Measurements from ENCODE around the gene MYO19. TPM values are rescaled to one million over a fixed set of nuclear protein-coding genes. Genes with fewer than 3 reads are reported as not detected.
A peak's percentile ranks its signal among the peaks of the same experiment; 100 is the strongest.

Gene MYO19
- 10 to 100 TPM; 43.9 to 66.7 TPM for total RNA-seq

GRCh38 chr17:36534840-36535668, at the start of gene MYO19, which contains the start of gene PIGW:
Gene MYO19 (minus strand): TSS chr17:36534868. CDS start chr17:36532538, 2,330 bp downstream.
Gene PIGW (plus strand): TSS chr17:36534987. CDS start chr17:36537102, 2,115 bp downstream.
- H3K9me3 ChIP-seq, result no peaks in the 10 kb centered on the region
- no peaks in the 10 kb centered on the region for H3K27me3 ChIP-seq (replicated peaks; ENCODE audit: insufficient read depth)
- H3K27ac ChIP-seq, result peak within 1 kb of the TSS; percentile 94 to 95
- no peak for TF ChIP-seq CTCF (IDR thresholded peaks at IDR 0.05)
- H3K4me3 ChIP-seq, result peak within 1 kb of the TSS; percentile 80
- peak; percentile 51 for DNase-seq (ENCODE audit: low spot score)
- peaks cover 7% of the 10 kb centered on the region for H3K36me3 ChIP-seq
- ATAC-seq (ENCODE audit: insufficient number of reproducible peaks, low FRiP score, low read depth), result peak; percentile 72
- H3K4me1 ChIP-seq (ENCODE audit: control insufficient read depth in 1 of 2, low read depth in 2 of 2), result peaks cover 3 to 13% of the 10 kb centered on the region in 2 donors

GRCh38 chr17:36583787-36584186, 49.1 kb upstream of the MYO19 start:
- no peaks in the 10 kb centered on the region for H3K27me3 ChIP-seq (replicated peaks; ENCODE audit: insufficient read depth)
- H3K9me3 ChIP-seq, result no peaks in the 10 kb centered on the region
- ATAC-seq (ENCODE audit: insufficient number of reproducible peaks, low FRiP score, low read depth), result no peak
- no peaks in the 10 kb centered on the region for H3K4me1 ChIP-seq (ENCODE audit: control insufficient read depth in 1 of 2, low read depth in 2 of 2)
- H3K4me3 ChIP-seq, result no peak overlapping the region
- no peak overlapping the region for H3K27ac ChIP-seq
- TF ChIP-seq CTCF (IDR thresholded peaks at IDR 0.05), result no peak
- H3K36me3 ChIP-seq, result peaks cover 71% of the 10 kb centered on the region
- no peak for DNase-seq (ENCODE audit: low spot score)

- Histone ChIP-seq H3K4me1 (ENCODE audit: control insufficient read depth in 1 of 2, low read depth in 2 of 2) (no peaks in the 10 kb centered on the region), H3K27me3 (replicated peaks; ENCODE audit: insufficient read depth) (no peaks in the 10 kb centered on the region), H3K27ac (no peak overlapping the region), H3K4me3 (no peak overlapping the region), H3K36me3 (peaks cover 53% of the 10 kb centered on the region), H3K9me3 (no peaks in the 10 kb centered on the region)
- no peak for DNase-seq (ENCODE audit: low spot score)
- TF ChIP-seq CTCF (IDR thresholded peaks at IDR 0.05), result no peak
- ATAC-seq (ENCODE audit: insufficient number of reproducible peaks, low FRiP score, low read depth), result no peak
Observed at GRCh38 chr17:36578671-36579070, 44.0 kb upstream of the MYO19 start.

- no peak for ATAC-seq (ENCODE audit: insufficient number of reproducible peaks, low FRiP score, low read depth)
- Histone ChIP-seq H3K27ac (no peak overlapping the region), H3K9me3 (no peaks in the 10 kb centered on the region), H3K4me1 (ENCODE audit: control insufficient read depth in 1 of 2, low read depth in 2 of 2) (no peaks in the 10 kb centered on the region), H3K4me3 (no peak overlapping the region), H3K36me3 (peaks cover 45% of the 10 kb centered on the region), H3K27me3 (replicated peaks; ENCODE audit: insufficient read depth) (no peaks in the 10 kb centered on the region)
- DNase-seq (ENCODE audit: low spot score), result no peak
- TF ChIP-seq CTCF (IDR thresholded peaks at IDR 0.05), result no peak
Observed at GRCh38 chr17:36576793-36577192, 42.1 kb upstream of the MYO19 start.

GRCh38 chr17:36575028-36575427, 40.4 kb upstream of the MYO19 start:
- Histone ChIP-seq H3K9me3 (no peaks in the 10 kb centered on the region), H3K4me3 (no peak overlapping the region), H3K27me3 (replicated peaks; ENCODE audit: insufficient read depth) (no peaks in the 10 kb centered on the region), H3K27ac (no peak overlapping the region), H3K4me1 (ENCODE audit: control insufficient read depth in 1 of 2, low read depth in 2 of 2) (no peaks in the 10 kb centered on the region), H3K36me3 (peaks cover 43% of the 10 kb centered on the region)
- ATAC-seq (ENCODE audit: insufficient number of reproducible peaks, low FRiP score, low read depth) (no peak), DNase-seq (ENCODE audit: low spot score) (no peak)
- TF ChIP-seq CTCF (IDR thresholded peaks at IDR 0.05), result no peak
